ENCODE results near the gene PCGF5.
A peak's percentile ranks its signal among the peaks of the same experiment; 100 is the strongest.
"Not testable (repeated sequence)": the region's sequence is repeated elsewhere in the genome, so short reads cannot be mapped to it uniquely, and the experiment has no call there.

Gene PCGF5

DNA sequence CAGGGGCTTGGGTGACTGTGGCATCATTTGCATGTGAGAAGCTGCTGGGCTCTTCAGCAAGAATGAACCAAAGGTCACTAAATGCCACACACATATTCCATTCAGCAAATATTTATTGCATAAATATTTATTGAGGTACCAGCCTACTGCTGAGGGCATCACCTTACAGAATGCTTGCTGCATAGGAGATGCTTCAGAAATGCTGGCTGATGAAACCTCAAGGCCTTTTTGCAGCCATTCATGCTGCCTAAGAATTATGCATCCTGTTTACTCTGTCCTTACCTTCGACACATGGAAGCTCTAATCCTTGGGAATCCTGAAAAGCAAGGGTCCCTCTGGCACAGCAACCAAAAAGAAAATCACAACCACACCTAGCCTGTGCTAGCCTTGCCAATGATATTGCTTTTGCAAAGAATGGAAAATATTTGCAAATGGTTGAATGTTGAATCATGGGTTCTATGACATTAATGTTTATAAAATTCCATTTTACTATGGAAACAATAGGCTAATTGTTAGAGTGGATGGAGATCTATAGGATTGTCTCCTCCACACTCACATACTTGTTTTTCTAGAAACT is 79.6 kb downstream of the PCGF5 start:
- H3K36me3 Mint-ChIP-seq (ENCODE audit: low read depth): no peaks in the 10 kb centered on the region
- no peak overlapping the region for H3K27ac Mint-ChIP-seq
- H3K9me3 Mint-ChIP-seq: no peaks in the 10 kb centered on the region
- H3K4me1 Mint-ChIP-seq: peaks cover 4% of the 10 kb centered on the region
- H3K27me3 Mint-ChIP-seq (ENCODE audit: low read depth): no peaks in the 10 kb centered on the region
- TF ChIP-seq CTCF (IDR thresholded peaks at IDR 0.05; ENCODE audit: unreplicated experiment in 3 of 3): no peak
- H3K4me3 Mint-ChIP-seq: no peak overlapping the region

DNA sequence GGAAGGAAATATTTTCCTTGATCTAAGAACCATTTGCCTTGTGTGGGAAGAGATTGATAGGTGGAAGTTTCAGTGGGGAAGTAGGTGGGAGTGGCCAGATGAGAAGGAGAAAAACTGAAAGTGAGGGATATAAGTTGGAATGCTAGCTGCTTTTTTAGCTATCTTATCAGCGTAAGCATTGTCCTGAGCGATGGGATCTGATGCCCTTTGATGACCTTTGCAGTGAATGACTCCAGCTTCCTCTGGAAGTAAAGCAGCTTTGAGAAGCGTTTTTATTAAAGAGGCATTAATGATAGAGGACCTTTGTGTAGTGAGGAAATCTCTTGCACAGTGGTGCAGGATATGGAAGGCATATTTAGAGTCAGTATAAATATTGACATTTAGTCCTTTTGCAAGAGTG is 82.5 kb downstream of the PCGF5 start:
- H3K36me3 Mint-ChIP-seq (ENCODE audit: low read depth); H3K9me3 Mint-ChIP-seq; H3K4me3 Mint-ChIP-seq; H3K27ac Mint-ChIP-seq; H3K4me1 Mint-ChIP-seq; H3K27me3 Mint-ChIP-seq (ENCODE audit: low read depth): not testable (repeated sequence)

DNA sequence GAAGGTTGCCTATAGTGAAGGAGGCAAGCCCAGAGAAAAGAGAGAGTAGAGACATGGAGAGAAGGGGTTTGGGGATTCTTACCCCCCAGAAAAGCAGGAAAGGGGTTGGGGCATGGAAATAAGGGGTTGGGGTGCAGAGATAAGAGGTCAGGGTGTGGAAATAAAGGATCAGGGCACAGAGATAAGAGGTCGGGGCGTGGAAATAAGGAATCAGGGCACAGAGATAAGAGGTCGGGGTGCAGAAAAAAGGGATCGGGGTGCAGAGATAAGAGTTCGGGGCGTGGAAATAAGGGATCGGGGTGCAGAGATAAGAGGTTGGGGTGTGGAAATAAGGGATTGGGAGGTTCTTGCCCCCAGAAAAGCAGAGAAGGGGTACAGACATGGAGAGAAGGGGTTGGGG is 85.5 kb downstream of the PCGF5 start:
- not testable (repeated sequence) for H3K4me1 Mint-ChIP-seq; H3K9me3 Mint-ChIP-seq; H3K36me3 Mint-ChIP-seq (ENCODE audit: low read depth); H3K27ac Mint-ChIP-seq; H3K27me3 Mint-ChIP-seq (ENCODE audit: low read depth); H3K4me3 Mint-ChIP-seq

DNA sequence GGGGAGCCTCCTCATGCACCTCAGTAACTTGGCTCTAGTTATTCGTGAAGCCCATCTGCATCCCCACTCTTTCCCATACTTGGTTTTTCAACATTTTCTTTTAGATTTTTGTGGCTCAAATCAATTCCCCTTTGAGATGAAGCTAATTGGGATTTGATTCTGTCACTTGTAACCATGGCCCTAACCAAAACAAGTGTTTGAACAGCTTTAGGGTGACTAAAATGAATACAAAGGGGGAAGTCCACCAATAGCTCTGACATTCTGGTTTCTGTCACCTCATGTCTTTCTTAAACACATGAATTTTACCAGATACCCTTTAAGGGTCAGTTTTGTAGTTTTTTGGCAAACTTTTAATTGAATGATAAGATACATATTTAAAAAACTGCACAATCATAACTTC is 87.0 kb downstream of the PCGF5 start:
- no peak for TF ChIP-seq CTCF (IDR thresholded peaks at IDR 0.05; ENCODE audit: unreplicated experiment in 3 of 3)
- Mint-ChIP-seq H3K9me3 (no peaks in the 10 kb centered on the region), H3K4me3 (no peak overlapping the region), H3K4me1 (peaks cover 12% of the 10 kb centered on the region), H3K27me3 (ENCODE audit: low read depth) (no peaks in the 10 kb centered on the region), H3K27ac (no peak overlapping the region), H3K36me3 (ENCODE audit: low read depth) (no peaks in the 10 kb centered on the region)

GRCh38 chr10:91309711-91310110 is 89.2 kb downstream of the PCGF5 start:
- no peak for TF ChIP-seq CTCF (IDR thresholded peaks at IDR 0.05; ENCODE audit: unreplicated experiment in 3 of 3)
- Mint-ChIP-seq H3K9me3 (no peaks in the 10 kb centered on the region), H3K36me3 (ENCODE audit: low read depth) (no peaks in the 10 kb centered on the region), H3K4me3 (no peak overlapping the region), H3K27me3 (ENCODE audit: low read depth) (no peaks in the 10 kb centered on the region), H3K27ac (no peak overlapping the region), H3K4me1 (peaks cover 20% of the 10 kb centered on the region)

DNA sequence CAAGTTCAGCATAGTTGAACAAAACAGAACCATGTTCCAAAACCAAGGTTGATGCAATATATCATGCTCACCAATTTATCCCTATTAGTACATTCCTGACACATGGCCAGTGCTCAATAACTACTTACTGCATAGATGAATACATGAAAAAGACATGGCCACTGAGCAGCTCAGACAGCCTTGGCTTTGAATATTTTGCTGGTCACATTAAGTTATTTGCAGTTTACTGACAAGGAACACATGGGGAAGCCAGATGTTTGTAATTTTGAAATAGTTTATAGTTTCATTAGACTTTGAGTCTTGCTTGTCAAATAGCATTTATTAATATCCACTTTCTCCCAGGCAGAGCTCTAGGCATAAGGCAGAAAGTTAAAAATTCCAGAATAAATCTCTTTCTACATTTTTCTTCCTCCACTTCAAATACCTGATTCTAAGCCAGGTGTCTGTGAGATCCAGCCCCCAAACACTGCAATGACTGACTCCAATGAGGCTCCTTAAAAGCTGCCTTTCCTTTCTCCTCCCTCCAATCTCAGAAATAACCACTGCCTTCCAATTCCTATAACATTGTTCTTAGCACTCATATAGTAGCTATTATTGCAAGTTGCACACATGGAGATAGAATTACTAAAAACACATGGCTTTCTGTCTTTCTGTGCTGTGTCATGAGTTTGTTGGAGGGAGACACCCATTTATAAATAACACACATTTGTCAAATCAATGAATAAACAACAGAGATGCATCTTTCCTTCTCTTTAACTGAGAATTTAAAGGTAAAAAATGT is 91.3 kb downstream of the PCGF5 start:
- Mint-ChIP-seq H3K27ac (peak overlapping the region in 2 of 3 experiments; percentile 3 to 31), H3K27me3 (ENCODE audit: low read depth) (no peaks in the 10 kb centered on the region), H3K36me3 (ENCODE audit: low read depth) (no peaks in the 10 kb centered on the region), H3K4me1 (peaks cover 20% of the 10 kb centered on the region), H3K9me3 (no peaks in the 10 kb centered on the region), H3K4me3 (no peak overlapping the region)
- TF ChIP-seq CTCF (IDR thresholded peaks at IDR 0.05; ENCODE audit: unreplicated experiment in 3 of 3): no peak

- Mint-ChIP-seq H3K36me3 (ENCODE audit: low read depth) (no peaks in the 10 kb centered on the region), H3K9me3 (no peaks in the 10 kb centered on the region)
These were observed 91.9 kb downstream of the PCGF5 start for GRCh38 chr10:91312382-91312733.

More at GRCh38 chr10:91312382-91312733, 91.9 kb downstream of the PCGF5 start:
- Mint-ChIP-seq H3K4me3 (no peak overlapping the region), H3K27me3 (ENCODE audit: low read depth) (no peaks in the 10 kb centered on the region), H3K27ac (peak overlapping the region in 2 of 3 experiments; percentile 3 to 31), H3K4me1 (peaks cover 20% of the 10 kb centered on the region)
- TF ChIP-seq CTCF (IDR thresholded peaks at IDR 0.05; ENCODE audit: unreplicated experiment in 3 of 3): no peak

Measured in nephron (organoid).